ENCODE measurements around the gene SMIM31. TPM values are rescaled to one million over a fixed set of nuclear protein-coding genes. Genes with fewer than 3 reads are reported as not detected.

The SMIM31 gene
- total and polyA plus RNA-seq, 9 of the 15 experiments (the other 6 are each of a cell fraction or from before 2014, with no cell fraction given): not detected

- TF ChIP-seq ZBTB40 (IDR thresholded peaks at IDR 0.05): peak; percentile 63
- TF ChIP-seq ZBTB40 (CRISPR knock-in tag; IDR thresholded peaks at IDR 0.05): no peak
- TF ChIP-seq ETS1 (conservative IDR thresholded peaks at IDR 0.05; ENCODE audit: control insufficient read depth, low read depth, low read length): no peak
- TF ChIP-seq REST (IDR thresholded peaks at IDR 0.05; ENCODE audit: borderline replicate concordance): peak; percentile 55; the same call in 1 of the 2 replicates
- no peak for TF ChIP-seq REST (CRISPR knock-in tag; IDR thresholded peaks at IDR 0.05; ENCODE audit: low read depth)
- peak; percentile 51; the same call in 1 of the 2 replicates for TF ChIP-seq NFE2 (IDR thresholded peaks at IDR 0.05; ENCODE audit: low read depth)
These were observed 22.0 kb upstream of the SMIM31 start (continued) for GRCh38 chr4:164731827-164732474.
